WTC11 (cell line): ENCODE data around the gene BATF2. TPM values are rescaled to one million over a fixed set of nuclear protein-coding genes. Genes with fewer than 3 reads are reported as not detected.

Experiments used
- ATAC-seq: fragments of 200-7000 bp; cut with Tn5 transposase; 2 replicates; pipeline ENCODE4 v1.10.0; 2021; ENCODE audit warnings: mild to moderate bottlenecking, moderate library complexity
- CTCF ChIA-PET: fragments of 300-600 bp; sonication (Branson Sonifier 250); formaldehyde crosslinking; loops from one replicate; lab custom pipeline; 2021; ENCODE audit warnings: antibody characterized with exemption; lab: Charles Lee
- POLR2A ChIA-PET: fragments of 350-600 bp; sonication (Branson Sonifier 250); formaldehyde crosslinking; loops from one replicate; lab custom pipeline; 2021; ENCODE audit warnings: antibody characterized with exemption; lab: Charles Lee
- DNase-seq: peaks from one replicate; pipeline ENCODE4 v3.0.0; 2021; ENCODE audit warnings: low spot score
- H3K27ac Mint-ChIP-seq: 2 replicates; pipeline ENCODE4 v1.8.0; 2021; ENCODE audit warnings: mixed read lengths
- H3K27me3 Mint-ChIP-seq: 2 replicates; pipeline ENCODE4 v1.8.0; 2021; ENCODE audit warnings: low read depth, mild to moderate bottlenecking, moderate library complexity, mixed read lengths
- H3K36me3 Mint-ChIP-seq: 2 replicates; pipeline ENCODE4 v1.8.0; 2021; ENCODE audit warnings: mixed read lengths
- H3K4me1 Mint-ChIP-seq: 2 replicates; pipeline ENCODE4 v1.8.0; 2022; ENCODE audit warnings: mixed read lengths
- H3K4me3 Mint-ChIP-seq: 2 replicates; pipeline ENCODE4 v1.8.0; 2021; ENCODE audit warnings: mild to moderate bottlenecking, moderate library complexity, mixed read lengths
- H3K9me3 Mint-ChIP-seq: 2 replicates; pipeline ENCODE4 v1.8.0; 2021; ENCODE audit warnings: mixed read lengths
- CREM ChIP-seq: sonication (generic); formaldehyde crosslinking; IDR thresholded peaks from 2 replicates; pipeline ENCODE4 v1.8.1; 2022; ENCODE audit warnings: mild to moderate bottlenecking, missing genetic modification reagents, moderate library complexity
- EMX1 ChIP-seq: fragments of 250-450 bp; sonication (Bioruptor Pico); IDR thresholded peaks from 2 replicates; pipeline ENCODE4 v1.8.0; 2021; ENCODE audit warnings: mild to moderate bottlenecking
- FOXP1 ChIP-seq: sonication (generic); formaldehyde crosslinking; IDR thresholded peaks from 2 replicates; pipeline ENCODE4 v1.8.0; 2022; ENCODE audit warnings: missing genetic modification reagents, mild to moderate bottlenecking, moderate library complexity, borderline replicate concordance
- GRHL2 ChIP-seq: fragments of 250-450 bp; sonication (Bioruptor Pico); IDR thresholded peaks from 2 replicates; pipeline ENCODE4 v1.8.0; 2022; ENCODE audit warnings: mild to moderate bottlenecking, moderate library complexity; ENCODE audit not compliant: insufficient replicate concordance, severe bottlenecking
- HMGA2 ChIP-seq: fragments of 250-450 bp; sonication (Bioruptor Pico); IDR thresholded peaks from 2 replicates; pipeline ENCODE4 v1.4.0; 2021; ENCODE audit warnings: mild to moderate bottlenecking, moderate library complexity
- JAZF1 ChIP-seq: fragments of 250-450 bp; sonication (Bioruptor Pico); IDR thresholded peaks from 2 replicates; pipeline ENCODE4 v1.9.0; 2021; ENCODE audit warnings: moderate library complexity, mild to moderate bottlenecking, inconsistent platforms
- KAT7 ChIP-seq: sonication (generic); formaldehyde crosslinking; IDR thresholded peaks from 2 replicates; pipeline ENCODE4 v1.8.1; 2023; ENCODE audit warnings: missing genetic modification reagents, mild to moderate bottlenecking, borderline replicate concordance
- NFE2L1 ChIP-seq: sonication (generic); formaldehyde crosslinking; IDR thresholded peaks from 2 replicates; pipeline ENCODE4 v1.8.1; 2023; ENCODE audit warnings: missing genetic modification reagents
- SMAD3 ChIP-seq: sonication (generic); formaldehyde crosslinking; IDR thresholded peaks from 2 replicates; pipeline ENCODE4 v1.8.0; 2022; ENCODE audit warnings: missing genetic modification reagents, mild to moderate bottlenecking, borderline replicate concordance
- SMAD4 ChIP-seq: sonication (generic); formaldehyde crosslinking; IDR thresholded peaks from 2 replicates; pipeline ENCODE4 v1.8.0; 2022; ENCODE audit warnings: mild to moderate bottlenecking, missing genetic modification reagents
- ZNF396 ChIP-seq: fragments of 250-450 bp; sonication (Bioruptor Pico); IDR thresholded peaks from 2 replicates; pipeline ENCODE4 v1.8.0; 2021; ENCODE audit warnings: mild to moderate bottlenecking, moderate library complexity, borderline replicate concordance
- ZNF671 ChIP-seq: fragments of 250-450 bp; sonication (Bioruptor Pico); IDR thresholded peaks from 2 replicates; pipeline ENCODE4 v1.8.0; 2021; ENCODE audit warnings: mild to moderate bottlenecking
- total RNA-seq: library from RNA; stranded (reverse); gene quantifications from 3 replicates; pipeline ENCODE4 v1.2.3, GENCODE V29; 2021
- TF ChIP-seq, protein P1 (sequence below): sonication (generic); formaldehyde crosslinking; IDR thresholded peaks from 2 replicates; pipeline ENCODE4 v1.8.1; 2022; ENCODE audit warnings: missing genetic modification reagents, borderline replicate concordance
- TF ChIP-seq, protein P2 (sequence below): sonication (generic); formaldehyde crosslinking; IDR thresholded peaks from 2 replicates; pipeline ENCODE4 v1.8.0; 2022; ENCODE audit warnings: mild to moderate bottlenecking, missing genetic modification reagents
- TF ChIP-seq, protein P3 (sequence below): sonication (generic); formaldehyde crosslinking; conservative IDR thresholded peaks from 2 replicates; pipeline ENCODE4 v1.8.1; 2022; ENCODE audit warnings: mild to moderate bottlenecking, missing genetic modification reagents
- TF ChIP-seq, protein P4 (sequence below): sonication (generic); formaldehyde crosslinking; IDR thresholded peaks from 2 replicates; pipeline ENCODE4 v1.8.0; 2022; ENCODE audit warnings: mild to moderate bottlenecking, missing genetic modification reagents
- TF ChIP-seq, protein P5 (sequence below): sonication (generic); formaldehyde crosslinking; IDR thresholded peaks from 2 replicates; pipeline ENCODE4 v1.8.1; 2022; ENCODE audit warnings: low read depth, missing genetic modification reagents, borderline replicate concordance
- TF ChIP-seq, protein P6 (sequence below): sonication (generic); formaldehyde crosslinking; IDR thresholded peaks from 2 replicates; pipeline ENCODE4 v1.8.1; 2023; ENCODE audit warnings: mild to moderate bottlenecking, missing genetic modification reagents
- TF ChIP-seq, protein P7 (sequence below): sonication (generic); formaldehyde crosslinking; IDR thresholded peaks from 2 replicates; pipeline ENCODE4 v1.8.0; 2022; ENCODE audit warnings: mild to moderate bottlenecking, missing genetic modification reagents

The BATF2 gene
- total RNA-seq, 1 experiment from 2014 or later: 1.3 TPM

DNA sequence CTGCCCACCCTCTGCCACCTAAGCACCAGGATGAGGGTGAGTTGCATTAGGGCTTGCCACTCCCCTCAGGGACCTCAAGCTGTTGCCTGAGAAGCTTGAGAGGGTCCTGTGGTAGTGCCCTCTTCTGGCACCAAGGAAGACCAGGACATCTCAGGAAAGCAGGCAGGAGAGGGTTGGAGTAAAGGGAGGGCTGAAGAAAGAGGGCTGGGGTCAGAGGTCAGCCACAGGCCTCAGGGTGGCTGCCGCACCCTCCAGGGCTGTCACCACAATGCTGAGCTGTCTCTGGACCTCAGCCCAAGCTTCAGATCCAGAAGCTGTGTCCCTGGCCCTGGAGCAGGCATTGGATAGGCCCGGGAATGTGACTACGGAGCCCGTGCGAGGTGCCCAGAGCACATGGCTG, 48.3 kb upstream of the BATF2 start:
- H3K27ac Mint-ChIP-seq: no peak overlapping the region
- no peak overlapping the region for H3K4me3 Mint-ChIP-seq
- DNase-seq: no peak
- no peak for ATAC-seq
- no peaks in the 10 kb centered on the region for H3K27me3 Mint-ChIP-seq
- TF ChIP-seq, protein P1, sequence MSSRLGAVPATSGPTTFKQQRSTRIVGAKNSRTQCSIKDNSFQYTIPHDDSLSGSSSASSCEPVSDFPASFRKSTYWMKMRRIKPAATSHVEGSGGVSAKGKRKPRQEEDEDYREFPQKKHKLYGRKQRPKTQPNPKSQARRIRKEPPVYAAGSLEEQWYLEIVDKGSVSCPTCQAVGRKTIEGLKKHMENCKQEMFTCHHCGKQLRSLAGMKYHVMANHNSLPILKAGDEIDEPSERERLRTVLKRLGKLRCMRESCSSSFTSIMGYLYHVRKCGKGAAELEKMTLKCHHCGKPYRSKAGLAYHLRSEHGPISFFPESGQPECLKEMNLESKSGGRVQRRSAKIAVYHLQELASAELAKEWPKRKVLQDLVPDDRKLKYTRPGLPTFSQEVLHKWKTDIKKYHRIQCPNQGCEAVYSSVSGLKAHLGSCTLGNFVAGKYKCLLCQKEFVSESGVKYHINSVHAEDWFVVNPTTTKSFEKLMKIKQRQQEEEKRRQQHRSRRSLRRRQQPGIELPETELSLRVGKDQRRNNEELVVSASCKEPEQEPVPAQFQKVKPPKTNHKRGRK (CRISPR knock-in tag): no peak
- no peak for TF ChIP-seq KAT7
- no peak for TF ChIP-seq FOXP1 (CRISPR knock-in tag)
- no peak for TF ChIP-seq JAZF1 (CRISPR knock-in tag)
- no peak for TF ChIP-seq NFE2L1 (CRISPR knock-in tag)
- no peak for TF ChIP-seq ZNF396
- TF ChIP-seq, protein P2, sequence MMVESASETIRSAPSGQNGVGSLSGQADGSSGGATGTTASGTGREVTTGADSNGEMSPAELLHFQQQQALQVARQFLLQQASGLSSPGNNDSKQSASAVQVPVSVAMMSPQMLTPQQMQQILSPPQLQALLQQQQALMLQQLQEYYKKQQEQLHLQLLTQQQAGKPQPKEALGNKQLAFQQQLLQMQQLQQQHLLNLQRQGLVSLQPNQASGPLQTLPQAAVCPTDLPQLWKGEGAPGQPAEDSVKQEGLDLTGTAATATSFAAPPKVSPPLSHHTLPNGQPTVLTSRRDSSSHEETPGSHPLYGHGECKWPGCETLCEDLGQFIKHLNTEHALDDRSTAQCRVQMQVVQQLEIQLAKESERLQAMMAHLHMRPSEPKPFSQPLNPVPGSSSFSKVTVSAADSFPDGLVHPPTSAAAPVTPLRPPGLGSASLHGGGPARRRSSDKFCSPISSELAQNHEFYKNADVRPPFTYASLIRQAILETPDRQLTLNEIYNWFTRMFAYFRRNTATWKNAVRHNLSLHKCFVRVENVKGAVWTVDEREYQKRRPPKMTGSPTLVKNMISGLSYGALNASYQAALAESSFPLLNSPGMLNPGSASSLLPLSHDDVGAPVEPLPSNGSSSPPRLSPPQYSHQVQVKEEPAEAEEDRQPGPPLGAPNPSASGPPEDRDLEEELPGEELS (CRISPR knock-in tag): no peak
- TF ChIP-seq HMGA2 (CRISPR knock-in tag): no peak
- TF ChIP-seq, protein P3, sequence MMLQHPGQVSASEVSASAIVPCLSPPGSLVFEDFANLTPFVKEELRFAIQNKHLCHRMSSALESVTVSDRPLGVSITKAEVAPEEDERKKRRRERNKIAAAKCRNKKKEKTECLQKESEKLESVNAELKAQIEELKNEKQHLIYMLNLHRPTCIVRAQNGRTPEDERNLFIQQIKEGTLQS (CRISPR knock-in tag): no peak
- no peak for TF ChIP-seq ZNF671
- TF ChIP-seq, protein P4, sequence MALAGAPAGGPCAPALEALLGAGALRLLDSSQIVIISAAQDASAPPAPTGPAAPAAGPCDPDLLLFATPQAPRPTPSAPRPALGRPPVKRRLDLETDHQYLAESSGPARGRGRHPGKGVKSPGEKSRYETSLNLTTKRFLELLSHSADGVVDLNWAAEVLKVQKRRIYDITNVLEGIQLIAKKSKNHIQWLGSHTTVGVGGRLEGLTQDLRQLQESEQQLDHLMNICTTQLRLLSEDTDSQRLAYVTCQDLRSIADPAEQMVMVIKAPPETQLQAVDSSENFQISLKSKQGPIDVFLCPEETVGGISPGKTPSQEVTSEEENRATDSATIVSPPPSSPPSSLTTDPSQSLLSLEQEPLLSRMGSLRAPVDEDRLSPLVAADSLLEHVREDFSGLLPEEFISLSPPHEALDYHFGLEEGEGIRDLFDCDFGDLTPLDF (CRISPR knock-in tag): no peak
- TF ChIP-seq, protein P5, sequence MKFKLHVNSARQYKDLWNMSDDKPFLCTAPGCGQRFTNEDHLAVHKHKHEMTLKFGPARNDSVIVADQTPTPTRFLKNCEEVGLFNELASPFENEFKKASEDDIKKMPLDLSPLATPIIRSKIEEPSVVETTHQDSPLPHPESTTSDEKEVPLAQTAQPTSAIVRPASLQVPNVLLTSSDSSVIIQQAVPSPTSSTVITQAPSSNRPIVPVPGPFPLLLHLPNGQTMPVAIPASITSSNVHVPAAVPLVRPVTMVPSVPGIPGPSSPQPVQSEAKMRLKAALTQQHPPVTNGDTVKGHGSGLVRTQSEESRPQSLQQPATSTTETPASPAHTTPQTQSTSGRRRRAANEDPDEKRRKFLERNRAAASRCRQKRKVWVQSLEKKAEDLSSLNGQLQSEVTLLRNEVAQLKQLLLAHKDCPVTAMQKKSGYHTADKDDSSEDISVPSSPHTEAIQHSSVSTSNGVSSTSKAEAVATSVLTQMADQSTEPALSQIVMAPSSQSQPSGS (CRISPR knock-in tag): no peak
- TF ChIP-seq EMX1: no peak
- TF ChIP-seq SMAD4 (CRISPR knock-in tag): no peak
- TF ChIP-seq CREM: no peak
- no peak for TF ChIP-seq SMAD3 (CRISPR knock-in tag)
- TF ChIP-seq, protein P6, sequence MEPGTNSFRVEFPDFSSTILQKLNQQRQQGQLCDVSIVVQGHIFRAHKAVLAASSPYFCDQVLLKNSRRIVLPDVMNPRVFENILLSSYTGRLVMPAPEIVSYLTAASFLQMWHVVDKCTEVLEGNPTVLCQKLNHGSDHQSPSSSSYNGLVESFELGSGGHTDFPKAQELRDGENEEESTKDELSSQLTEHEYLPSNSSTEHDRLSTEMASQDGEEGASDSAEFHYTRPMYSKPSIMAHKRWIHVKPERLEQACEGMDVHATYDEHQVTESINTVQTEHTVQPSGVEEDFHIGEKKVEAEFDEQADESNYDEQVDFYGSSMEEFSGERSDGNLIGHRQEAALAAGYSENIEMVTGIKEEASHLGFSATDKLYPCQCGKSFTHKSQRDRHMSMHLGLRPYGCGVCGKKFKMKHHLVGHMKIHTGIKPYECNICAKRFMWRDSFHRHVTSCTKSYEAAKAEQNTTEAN (CRISPR knock-in tag): no peak
- TF ChIP-seq, protein P7, sequence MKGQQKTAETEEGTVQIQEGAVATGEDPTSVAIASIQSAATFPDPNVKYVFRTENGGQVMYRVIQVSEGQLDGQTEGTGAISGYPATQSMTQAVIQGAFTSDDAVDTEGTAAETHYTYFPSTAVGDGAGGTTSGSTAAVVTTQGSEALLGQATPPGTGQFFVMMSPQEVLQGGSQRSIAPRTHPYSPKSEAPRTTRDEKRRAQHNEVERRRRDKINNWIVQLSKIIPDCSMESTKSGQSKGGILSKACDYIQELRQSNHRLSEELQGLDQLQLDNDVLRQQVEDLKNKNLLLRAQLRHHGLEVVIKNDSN (CRISPR knock-in tag): no peak
- no peak for TF ChIP-seq GRHL2 (CRISPR knock-in tag)
- peaks cover 21% of the 10 kb centered on the region for H3K4me1 Mint-ChIP-seq
- ChIA-PET POLR2A (interaction anchor here (0.6 kb wide), 1 partner anchor 14 kb away, joined by 3 read pairs; no protein-coding TSS in a partner anchor), CTCF (interaction anchor here (1.1 to 2.7 kb wide), 2 partner anchors 31 to 38 kb away, joined by 3 to 8 read pairs; partner anchors contain the start of gene ARL2)
- H3K36me3 Mint-ChIP-seq: peaks cover 5% of the 10 kb centered on the region
- H3K9me3 Mint-ChIP-seq: no peaks in the 10 kb centered on the region
